Ascending aorta (tissue), 2 donors: ENCODE results near the gene AFF2. TPM values are rescaled to one million over a fixed set of nuclear protein-coding genes. Genes with fewer than 3 reads are reported as not detected.

Experiments used
- DNase-seq, 2 donors: peaks; one replicate each; pipeline ENCODE4 v3.0.0-alpha.2; 2019; ENCODE audit warnings: low spot score in 2 of 2
- H3K27ac ChIP-seq, 2 donors: fragments of 200-600 bp; sonication (generic); one replicate each; pipeline ENCODE4 v1.5.1; 2016 to 2017; ENCODE audit warnings: mild to moderate bottlenecking in 1 of 2
- H3K27me3 ChIP-seq: fragments of 200-600 bp; sonication (generic); one replicate; pipeline ENCODE4 v1.5.1; 2017
- H3K36me3 ChIP-seq, 2 donors: fragments of 200-600 bp; sonication (generic); one replicate each; pipeline ENCODE4 v1.5.1; 2016
- H3K4me1 ChIP-seq, 2 donors: fragments of 200-600 bp; sonication (generic); one replicate each; pipeline ENCODE4 v1.5.1; 2016 to 2017; ENCODE audit warnings: mild to moderate bottlenecking in 1 of 2
- H3K4me3 ChIP-seq, 2 donors: fragments of 200-600 bp; sonication (generic); one replicate each; pipeline ENCODE4 v1.5.1; 2016 to 2017; ENCODE audit warnings: mild to moderate bottlenecking in 1 of 2
- H3K9me3 ChIP-seq, 2 donors: fragments of 200-600 bp; sonication (generic); one replicate each; pipeline ENCODE4 v1.5.1; 2016
- intact Hi-C: fragments of 100-400 bp; cut with DNase I; formaldehyde crosslinking; loops from one replicate; pipeline ENCODE4 v1.15.1; 2023
- total RNA-seq: library from RNA; depleted of rRNA; stranded (reverse); fragments of >200 nt; gene quantifications from one replicate; pipeline ENCODE4 v1.1.0, GENCODE V29; 2016
- TF ChIP-seq, protein P1 (sequence below), 3 experiments: fragments of 200-600 bp in 2 of 3; fragments of 450-650 bp in 1 of 3; sonication (generic) in 2 of 3; IDR thresholded peaks; one replicate each; pipeline ENCODE4 v1.5.1; 2016 to 2019; ENCODE audit warnings: antibody characterized with exemption in 3 of 3, mild to moderate bottlenecking in 1 of 3, moderate library complexity in 1 of 3

The AFF2 gene
- total RNA-seq, 1 donor from 2014 or later = 2.3 TPM

DNA sequence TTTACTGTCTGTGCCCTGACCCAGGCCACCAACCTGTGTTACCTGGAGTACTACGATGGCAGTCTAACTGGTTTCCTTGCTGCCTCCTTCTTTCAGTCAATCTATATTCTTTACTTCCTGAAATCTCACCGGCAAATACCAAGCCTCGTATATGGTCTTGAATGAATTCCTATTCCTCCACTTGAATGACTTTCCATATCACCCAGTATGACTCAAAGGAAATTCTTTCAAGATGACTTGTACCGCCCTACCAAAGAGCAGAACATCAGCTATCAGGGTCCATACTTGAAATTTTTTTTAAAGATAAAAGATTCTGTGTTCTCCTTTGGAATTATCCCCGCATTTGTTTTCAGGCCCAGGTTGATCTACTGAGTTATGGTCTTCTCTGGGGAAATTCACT, 378.0 kb downstream of the AFF2 start:
- intact Hi-C loops = no loop called here
- TF ChIP-seq, protein P1, sequence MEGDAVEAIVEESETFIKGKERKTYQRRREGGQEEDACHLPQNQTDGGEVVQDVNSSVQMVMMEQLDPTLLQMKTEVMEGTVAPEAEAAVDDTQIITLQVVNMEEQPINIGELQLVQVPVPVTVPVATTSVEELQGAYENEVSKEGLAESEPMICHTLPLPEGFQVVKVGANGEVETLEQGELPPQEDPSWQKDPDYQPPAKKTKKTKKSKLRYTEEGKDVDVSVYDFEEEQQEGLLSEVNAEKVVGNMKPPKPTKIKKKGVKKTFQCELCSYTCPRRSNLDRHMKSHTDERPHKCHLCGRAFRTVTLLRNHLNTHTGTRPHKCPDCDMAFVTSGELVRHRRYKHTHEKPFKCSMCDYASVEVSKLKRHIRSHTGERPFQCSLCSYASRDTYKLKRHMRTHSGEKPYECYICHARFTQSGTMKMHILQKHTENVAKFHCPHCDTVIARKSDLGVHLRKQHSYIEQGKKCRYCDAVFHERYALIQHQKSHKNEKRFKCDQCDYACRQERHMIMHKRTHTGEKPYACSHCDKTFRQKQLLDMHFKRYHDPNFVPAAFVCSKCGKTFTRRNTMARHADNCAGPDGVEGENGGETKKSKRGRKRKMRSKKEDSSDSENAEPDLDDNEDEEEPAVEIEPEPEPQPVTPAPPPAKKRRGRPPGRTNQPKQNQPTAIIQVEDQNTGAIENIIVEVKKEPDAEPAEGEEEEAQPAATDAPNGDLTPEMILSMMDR (IDR thresholded peaks at IDR 0.05) = no peak
- DNase-seq = no peak

DNA sequence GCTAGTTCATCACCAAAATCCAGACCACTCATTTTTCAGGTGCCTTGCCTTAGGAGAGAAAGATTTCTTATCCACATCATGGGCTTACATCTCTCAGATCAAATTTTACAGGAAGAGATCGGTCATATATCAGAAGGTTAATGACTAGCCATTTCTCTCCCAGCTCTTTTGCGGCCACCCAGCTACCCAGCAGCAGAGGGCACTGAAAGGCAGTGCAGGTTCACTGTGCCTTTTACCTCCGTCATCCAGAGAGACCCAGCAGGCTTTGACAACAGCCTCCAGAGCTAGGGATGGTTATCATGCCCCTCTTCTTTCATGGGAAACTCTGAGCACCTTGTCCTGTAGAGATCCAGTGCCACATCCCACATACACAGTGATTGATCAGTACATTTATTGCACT, 384.8 kb downstream of the AFF2 start:
- no peaks in the 10 kb centered on the region for H3K9me3 ChIP-seq
- no peaks in the 10 kb centered on the region for H3K27me3 ChIP-seq
- no peak overlapping the region for H3K27ac ChIP-seq
- H3K4me1 ChIP-seq = no peaks in the 10 kb centered on the region
- H3K36me3 ChIP-seq = no peaks in the 10 kb centered on the region
- intact Hi-C loops = no loop called here
- no peak overlapping the region for H3K4me3 ChIP-seq
- no peak for DNase-seq
- TF ChIP-seq, protein P1 (IDR thresholded peaks at IDR 0.05) = no peak

More for the DNA sequence above, 378.0 kb downstream of the AFF2 start:
- Histone ChIP-seq H3K4me1 (no peaks in the 10 kb centered on the region), H3K9me3 (no peaks in the 10 kb centered on the region), H3K27ac (no peak overlapping the region), H3K4me3 (no peak overlapping the region), H3K27me3 (no peaks in the 10 kb centered on the region), H3K36me3 (no peaks in the 10 kb centered on the region)

DNA sequence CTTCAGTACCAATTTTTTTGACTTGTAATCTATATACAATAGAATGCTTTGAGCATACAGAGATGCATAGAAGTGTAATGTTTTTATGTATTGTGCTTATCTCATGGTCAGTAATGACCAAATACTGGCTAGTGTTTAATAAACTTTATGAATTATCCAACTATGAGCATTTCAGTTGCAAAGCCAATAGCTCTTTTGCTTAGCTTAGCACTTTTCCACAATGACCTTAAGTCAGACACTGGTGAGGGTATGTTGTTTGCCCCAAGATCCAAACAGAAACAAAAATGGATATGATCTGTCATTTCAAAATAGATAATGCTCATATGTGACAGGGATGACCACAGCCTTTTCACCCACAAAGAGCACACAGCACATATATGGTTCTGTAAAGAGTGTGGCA, 393.0 kb downstream of the AFF2 start:
- Histone ChIP-seq H3K4me1 (no peaks in the 10 kb centered on the region), H3K36me3 (no peaks in the 10 kb centered on the region), H3K27me3 (no peaks in the 10 kb centered on the region), H3K4me3 (no peak overlapping the region), H3K27ac (no peak overlapping the region), H3K9me3 (no peaks in the 10 kb centered on the region)
- TF ChIP-seq, protein P1 (IDR thresholded peaks at IDR 0.05) = no peak
- intact Hi-C loops = no loop called here
- no peak for DNase-seq

DNA sequence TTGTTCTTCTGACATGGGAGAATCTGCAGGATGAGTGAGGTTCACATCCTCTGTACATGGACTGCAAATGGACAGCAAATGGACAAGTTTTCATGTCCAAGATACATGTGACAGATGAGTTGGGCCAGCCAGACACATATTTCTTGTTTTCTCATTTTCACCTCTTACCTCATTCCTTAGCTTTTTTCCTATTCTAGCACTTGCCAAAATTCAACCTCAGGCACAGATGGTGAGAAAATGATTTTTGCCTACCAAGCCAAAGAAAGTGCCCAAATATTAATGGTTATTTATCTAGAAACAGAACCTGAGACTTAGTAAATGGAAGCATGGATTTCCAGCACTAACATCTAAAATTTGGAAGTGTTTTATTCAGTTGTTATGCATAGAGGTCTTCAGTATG, 402.2 kb downstream of the AFF2 start:
- H3K27me3 ChIP-seq = no peaks in the 10 kb centered on the region
- H3K4me3 ChIP-seq = no peak overlapping the region
- DNase-seq = no peak
- no peaks in the 10 kb centered on the region for H3K4me1 ChIP-seq
- TF ChIP-seq, protein P1 (IDR thresholded peaks at IDR 0.05) = no peak
- H3K27ac ChIP-seq = no peak overlapping the region
- intact Hi-C loops = no loop called here
- no peaks in the 10 kb centered on the region for H3K36me3 ChIP-seq
- no peaks in the 10 kb centered on the region for H3K9me3 ChIP-seq

DNA sequence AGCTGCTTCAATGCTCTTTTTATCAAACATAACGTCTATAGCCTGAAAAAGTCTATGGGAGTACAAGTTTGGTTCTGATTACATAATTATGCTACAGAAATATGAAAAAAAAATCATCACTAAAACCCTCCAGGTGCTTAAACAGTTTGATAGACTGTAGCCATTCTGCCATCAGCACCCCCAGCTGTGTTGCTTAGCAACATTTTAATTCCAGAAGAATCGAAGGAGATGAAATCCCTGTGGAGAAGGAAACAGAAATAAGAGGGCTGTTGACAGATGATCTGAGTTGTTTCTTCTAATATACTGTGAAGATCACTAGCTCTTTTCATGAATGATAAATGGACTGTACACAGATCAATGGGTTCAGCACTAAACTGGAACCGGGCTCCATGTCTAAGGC, 402.8 kb downstream of the AFF2 start:
- TF ChIP-seq, protein P1 (IDR thresholded peaks at IDR 0.05) = no peak
- H3K27me3 ChIP-seq = no peaks in the 10 kb centered on the region
- intact Hi-C loops = no loop called here

More for the DNA sequence above, 402.8 kb downstream of the AFF2 start:
- Histone ChIP-seq H3K4me1 (no peaks in the 10 kb centered on the region), H3K27ac (no peak overlapping the region), H3K4me3 (no peak overlapping the region), H3K36me3 (no peaks in the 10 kb centered on the region), H3K9me3 (no peaks in the 10 kb centered on the region)
- no peak for DNase-seq
